Activated naive CD8-positive, alpha-beta T cell treated with anti-CD3 and anti-CD28 coated beads, Interleukin-2, amount 50 U/mL, for 16 hours (primary cell): ENCODE measurements around the gene PHKG2.

ENCODE experiments used
- DNase-seq: peaks from one replicate; pipeline ENCODE4 v3.0.0-alpha.2; 2020; ENCODE audit warnings: low read depth, low spot score

PHKG2 gene

GRCh38 chr16:30756781-30757100 is 8.5 kb downstream of the PHKG2 start:
- DNase-seq: no peak

DNA sequence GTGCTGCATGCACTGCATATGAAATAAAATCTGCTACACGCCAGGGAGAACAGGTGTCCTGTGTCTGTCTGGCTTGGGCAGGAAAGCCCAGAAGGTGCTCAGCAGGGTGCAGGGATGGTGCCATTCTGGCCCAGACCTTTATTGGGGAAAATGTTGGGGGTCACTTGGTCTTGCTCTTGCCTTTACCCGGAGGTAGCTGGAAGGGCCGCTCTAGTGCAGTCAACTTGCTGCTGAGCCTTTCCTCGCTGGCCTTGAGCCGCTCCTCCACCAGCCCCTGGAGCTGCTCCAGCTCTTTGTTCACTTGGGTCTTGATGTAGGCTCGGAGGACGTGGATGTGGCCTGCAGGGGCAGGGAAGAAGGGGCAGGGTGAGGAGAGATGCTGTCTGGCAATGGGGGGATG is 9.1 kb downstream of the PHKG2 start:
- no peak for DNase-seq

- DNase-seq: no peak
These were observed 10.8 kb downstream of the PHKG2 start for GRCh38 chr16:30758988-30759491.

- DNase-seq: no peak
These were observed 11.9 kb downstream of the PHKG2 start for GRCh38 chr16:30760001-30760559.

- no peak for DNase-seq
These were observed 12.6 kb downstream of the PHKG2 start for GRCh38 chr16:30760577-30761426.

DNA sequence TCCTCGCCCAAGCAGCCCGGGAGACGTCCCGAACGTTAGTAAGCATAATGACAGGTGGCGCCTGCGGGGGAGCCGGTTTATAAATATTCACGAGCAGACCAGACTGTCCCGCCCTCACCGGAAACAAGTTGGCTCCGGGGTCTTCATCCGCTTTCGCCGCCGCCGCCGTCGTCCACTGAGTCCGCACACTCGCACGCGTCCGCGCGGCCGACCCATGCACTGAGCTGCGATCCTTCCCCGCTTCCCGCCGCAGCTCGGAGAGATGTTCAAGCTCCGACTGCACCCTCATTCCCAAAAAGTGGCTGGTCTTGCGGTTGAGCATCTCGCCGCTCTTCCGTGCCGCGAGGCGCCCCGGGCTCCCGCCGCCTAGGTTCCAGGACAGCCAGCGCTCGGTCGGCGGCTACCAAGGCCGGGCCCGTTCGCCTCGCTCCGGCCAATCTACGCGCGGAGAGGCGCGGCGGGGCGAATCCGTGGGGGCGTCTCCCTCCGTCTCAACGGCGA is 13.3 kb downstream of the PHKG2 start:
- DNase-seq: no peak

GRCh38 chr16:30761928-30762902 is 14.0 kb downstream of the PHKG2 start, which contains the start of the genes CFAP119 and RNF40:
Gene CFAP119 (minus strand): TSS chr16:30762062. CDS start chr16:30761748, 314 bp downstream.
Gene RNF40 (plus strand): TSS chr16:30762322. CDS start chr16:30762546, 224 bp downstream.
- DNase-seq: peak; percentile 78

GRCh38 chr16:30762991-30763725 is 14.9 kb downstream of the PHKG2 start:
- no peak for DNase-seq

- DNase-seq: no peak
These were observed 15.9 kb downstream of the PHKG2 start for GRCh38 chr16:30764086-30764485.

- DNase-seq: no peak
These were observed 16.7 kb downstream of the PHKG2 start for GRCh38 chr16:30764816-30765465.

- DNase-seq: no peak
These were observed 18.1 kb downstream of the PHKG2 start for GRCh38 chr16:30766206-30766932.

GRCh38 chr16:30766933-30767284 is 18.7 kb downstream of the PHKG2 start:
- no peak for DNase-seq

GRCh38 chr16:30767767-30768465 is 19.7 kb downstream of the PHKG2 start:
- DNase-seq: no peak

DNA sequence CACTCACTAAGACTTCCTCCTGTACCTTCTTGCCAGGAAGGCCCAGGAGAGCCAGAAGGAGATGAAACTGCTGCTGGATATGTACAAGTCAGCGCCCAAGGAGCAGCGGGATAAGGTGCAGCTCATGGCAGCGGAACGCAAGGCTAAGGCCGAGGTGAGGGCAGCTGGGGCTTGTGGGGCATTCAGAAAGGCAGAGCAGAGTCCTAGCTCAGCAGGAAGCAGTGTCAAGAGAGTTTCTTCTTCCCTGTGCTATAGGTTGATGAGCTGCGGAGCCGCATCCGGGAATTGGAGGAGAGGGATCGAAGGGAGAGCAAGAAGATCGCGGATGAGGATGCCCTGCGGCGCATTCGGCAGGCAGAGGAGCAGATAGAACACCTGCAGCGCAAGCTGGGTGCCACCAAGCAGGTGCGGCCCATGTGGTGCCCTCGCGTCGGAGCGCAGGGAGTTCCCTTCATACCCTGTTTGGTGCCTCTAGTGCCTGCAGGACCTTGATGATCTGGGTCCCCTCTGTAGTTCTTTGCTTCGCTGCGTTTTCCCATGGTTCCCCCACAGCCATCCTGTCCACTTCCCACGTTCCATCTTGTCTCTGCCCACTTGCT is 20.5 kb downstream of the PHKG2 start:
- DNase-seq: no peak

DNA sequence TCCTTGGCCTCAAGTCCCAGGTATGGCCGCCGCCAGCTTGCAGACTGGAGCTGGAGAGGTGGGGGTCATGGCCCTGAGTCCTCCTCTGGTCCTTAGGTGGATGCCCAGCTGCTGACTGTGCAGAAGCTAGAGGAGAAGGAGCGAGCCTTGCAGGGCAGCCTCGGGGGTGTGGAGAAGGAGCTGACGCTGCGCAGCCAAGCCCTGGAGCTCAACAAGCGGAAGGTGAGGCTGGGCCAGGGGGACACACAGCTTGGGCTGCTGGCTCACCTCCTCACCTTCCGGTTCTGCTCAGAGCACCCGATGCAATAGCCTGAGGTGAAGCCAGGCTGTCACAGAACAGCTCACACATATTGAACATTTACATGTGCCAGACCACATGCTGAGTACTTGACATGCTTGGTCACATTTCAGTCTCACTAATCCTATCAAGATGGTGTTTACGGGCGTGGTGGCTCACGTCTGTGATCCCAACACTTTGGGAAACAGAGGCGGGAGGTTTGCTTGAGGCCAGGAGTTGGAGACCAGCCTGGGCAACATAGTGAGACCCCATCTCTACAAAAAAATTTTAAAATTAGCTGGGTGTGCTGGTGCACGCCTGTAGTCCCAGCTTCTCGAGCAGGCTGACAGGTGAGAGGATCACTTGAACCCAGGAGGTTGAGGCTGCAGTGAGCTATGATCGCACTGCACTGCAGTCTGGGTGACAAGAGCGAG is 21.3 kb downstream of the PHKG2 start:
- DNase-seq: no peak

DNA sequence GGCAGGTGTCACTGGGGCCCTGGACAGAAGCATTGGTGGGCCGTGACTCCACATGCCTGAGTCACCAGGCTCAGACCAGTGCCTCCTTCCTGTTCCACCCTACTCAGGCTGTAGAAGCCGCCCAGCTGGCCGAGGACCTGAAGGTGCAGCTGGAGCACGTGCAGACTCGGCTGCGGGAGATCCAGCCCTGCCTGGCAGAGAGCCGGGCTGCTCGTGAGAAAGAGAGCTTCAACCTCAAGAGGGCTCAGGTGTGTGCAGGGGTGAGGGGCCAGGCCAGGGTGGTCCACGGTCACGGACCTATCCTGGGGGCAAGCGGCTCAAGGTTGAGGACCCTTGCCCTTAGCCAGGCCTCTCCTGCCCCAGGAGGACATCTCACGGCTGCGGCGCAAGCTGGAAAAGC is 23.5 kb downstream of the PHKG2 start:
- DNase-seq: no peak

DNA sequence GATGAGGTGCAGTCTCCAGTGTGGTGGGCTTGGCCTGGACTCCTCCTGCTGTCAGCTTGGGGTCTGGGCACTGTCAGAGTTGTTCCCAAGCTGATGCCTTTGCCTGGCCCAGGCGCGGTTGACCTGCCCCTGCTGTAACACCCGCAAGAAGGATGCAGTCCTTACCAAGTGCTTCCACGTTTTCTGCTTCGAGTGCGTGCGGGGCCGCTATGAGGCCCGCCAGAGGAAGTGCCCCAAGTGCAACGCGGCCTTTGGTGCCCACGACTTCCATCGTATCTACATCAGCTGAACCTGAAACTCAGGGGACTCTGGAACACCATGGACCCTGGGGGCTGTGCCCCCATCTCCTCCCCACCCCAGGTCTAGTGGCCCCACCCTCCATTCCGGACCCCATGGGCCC is 25.6 kb downstream of the PHKG2 start:
- no peak for DNase-seq
